Epidermal melanocyte (primary cell): ENCODE results near the gene SHC3.

ENCODE experiments used
- DNase-seq: peaks from one replicate; pipeline ENCODE4 v3.0.0; 2011; ENCODE audit warnings: low spot score; ENCODE audit not compliant: insufficient read length

The SHC3 gene

GRCh38 chr9:88965473-88965872, 213.1 kb downstream of the SHC3 start:
- DNase-seq: no peak

DNA sequence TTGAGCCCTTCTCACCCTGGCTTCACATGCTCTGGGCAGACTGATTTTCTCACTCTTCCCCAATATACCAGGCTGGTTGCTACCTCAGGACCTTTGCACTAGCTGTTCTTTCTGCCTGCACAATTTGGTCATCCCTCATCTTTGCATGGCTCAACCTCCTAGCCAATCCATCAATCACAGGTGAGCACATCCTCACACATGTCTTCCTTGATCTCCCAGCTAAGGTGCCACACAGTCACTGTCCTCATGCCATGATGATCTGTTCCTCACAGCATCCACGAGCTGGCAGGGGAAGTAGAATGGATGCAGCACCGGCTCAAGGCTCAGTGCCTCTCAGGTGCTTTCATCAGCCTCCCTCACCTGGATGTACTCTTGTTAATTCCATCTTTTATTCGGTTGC, 218.0 kb downstream of the SHC3 start:
- DNase-seq: no peak

GRCh38 chr9:88959727-88960469, 218.7 kb downstream of the SHC3 start:
- no peak for DNase-seq

DNA sequence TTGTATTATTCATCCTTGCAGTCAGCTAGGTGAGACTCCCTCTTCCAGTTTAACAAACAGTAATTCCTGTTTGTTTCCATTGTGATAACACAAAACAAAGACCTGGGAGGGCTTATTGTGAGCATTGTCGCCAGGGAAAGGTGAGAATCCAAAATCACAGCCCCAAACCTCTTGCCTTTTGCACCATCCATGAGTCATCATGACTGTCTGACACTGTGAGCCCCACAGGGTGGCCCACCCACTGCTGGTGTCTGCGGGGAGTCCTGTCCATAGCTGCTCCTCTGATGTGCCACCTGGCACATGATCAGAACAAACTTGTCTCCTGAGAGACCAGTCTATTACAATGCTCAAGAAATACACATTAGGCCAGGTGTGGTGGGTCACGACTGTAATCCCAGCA, 221.1 kb downstream of the SHC3 start:
- DNase-seq: no peak
